Activated CD4-positive, alpha-beta memory T cell treated with anti-CD3 and anti-CD28 coated beads for 36 hours (primary cell): Measurements from ENCODE around the gene SSTR3. TPM values are rescaled to one million over a fixed set of nuclear protein-coding genes. Genes with fewer than 3 reads are reported as not detected.
"Not testable (repeated sequence)": the region's sequence is repeated elsewhere in the genome, so short reads cannot be mapped to it uniquely, and the experiment has no call there.

Experiments used
- CTCF ChIA-PET: fragments of 350-600 bp; sonication (Branson Sonifier 250); formaldehyde crosslinking; loops from one replicate; lab custom pipeline; 2021; ENCODE audit warnings: antibody characterized with exemption, inconsistent platforms; lab: Charles Lee
- POLR2A ChIA-PET: fragments of 350-600 bp; sonication (Branson Sonifier 250); formaldehyde crosslinking; loops from one replicate; lab custom pipeline; 2021; ENCODE audit warnings: antibody characterized with exemption; lab: Charles Lee
- DNase-seq: peaks from one replicate; pipeline ENCODE4 v3.0.0-alpha.2; 2020
- H3K27ac Mint-ChIP-seq: one replicate; pipeline ENCODE4 v1.8.0; 2021; ENCODE audit warnings: mixed read lengths
- H3K27me3 Mint-ChIP-seq: one replicate; pipeline ENCODE4 v1.8.0; 2021; ENCODE audit warnings: mixed read lengths
- H3K36me3 Mint-ChIP-seq: one replicate; pipeline ENCODE4 v1.8.0; 2021; ENCODE audit warnings: mixed read lengths
- H3K4me1 Mint-ChIP-seq: one replicate; pipeline ENCODE4 v1.8.0; 2021; ENCODE audit warnings: low read depth, mixed read lengths
- H3K4me3 Mint-ChIP-seq: one replicate; pipeline ENCODE4 v1.8.0; 2021; ENCODE audit warnings: mild to moderate bottlenecking, mixed read lengths
- H3K9me3 Mint-ChIP-seq: one replicate; pipeline ENCODE4 v1.8.0; 2021; ENCODE audit warnings: mixed read lengths
- intact Hi-C: fragments of 100-400 bp; cut with micrococcal nuclease; formaldehyde crosslinking; loops from one replicate; pipeline ENCODE4 v1.15.1; 2023
- total RNA-seq, 2 experiments: library from RNA; stranded (reverse); gene quantifications; one replicate each; pipeline ENCODE4 v1.2.3, GENCODE V29; 2021

SSTR3 gene
- total RNA-seq, 2 experiments from 2014 or later, result 8.5 to 9.3 TPM

GRCh38 chr22:37176464-37177061 lies 35.7 kb downstream of the SSTR3 start:
- Mint-ChIP-seq H3K27me3 (peaks cover 3% of the 10 kb centered on the region), H3K4me1 (peaks cover 4% of the 10 kb centered on the region), H3K36me3 (no peaks in the 10 kb centered on the region), H3K27ac (no peak overlapping the region), H3K4me3 (no peak overlapping the region), H3K9me3 (no peaks in the 10 kb centered on the region)
- no peak for DNase-seq
- intact Hi-C loops, result no loop called here
- ChIA-PET POLR2A (no interaction called here), CTCF (interaction anchor here (1.1 to 1.6 kb wide), 3 partner anchors 10 to 323 kb away, joined by 4 to 5 read pairs (median 4); no protein-coding TSS in a partner anchor)

GRCh38 chr22:37175414-37176281 lies 36.6 kb downstream of the SSTR3 start:
- CTCF ChIA-PET, result interaction anchor here (1.0 to 1.6 kb wide), 3 partner anchors 9 to 322 kb away, joined by 3 to 4 read pairs (median 4); no protein-coding TSS in a partner anchor
- H3K27me3 Mint-ChIP-seq, result peaks cover 3% of the 10 kb centered on the region

GRCh38 chr22:37174964-37175363 lies 37.3 kb downstream of the SSTR3 start:
- no peaks in the 10 kb centered on the region for H3K9me3 Mint-ChIP-seq
- DNase-seq, result no peak
- H3K27me3 Mint-ChIP-seq, result peaks cover 3% of the 10 kb centered on the region
- peaks cover 6% of the 10 kb centered on the region for H3K4me1 Mint-ChIP-seq
- H3K4me3 Mint-ChIP-seq, result no peak overlapping the region
- no peak overlapping the region for H3K27ac Mint-ChIP-seq
- no peaks in the 10 kb centered on the region for H3K36me3 Mint-ChIP-seq
- intact Hi-C loops, result no loop called here
- ChIA-PET CTCF (interaction anchor here (1.0 to 1.6 kb wide), 2 partner anchors 8 to 25 kb away, joined by 3 to 4 read pairs; no protein-coding TSS in a partner anchor), POLR2A (no interaction called here)

More at GRCh38 chr22:37175414-37176281, 36.6 kb downstream of the SSTR3 start:
- H3K36me3 Mint-ChIP-seq, result no peaks in the 10 kb centered on the region
- H3K4me1 Mint-ChIP-seq, result peaks cover 4% of the 10 kb centered on the region
- no peak for DNase-seq
- no peak overlapping the region for H3K27ac Mint-ChIP-seq
- intact Hi-C loops, result no loop called here
- H3K9me3 Mint-ChIP-seq, result no peaks in the 10 kb centered on the region
- POLR2A ChIA-PET, result no interaction called here
- H3K4me3 Mint-ChIP-seq, result no peak overlapping the region

GRCh38 chr22:37173709-37174108 lies 38.6 kb downstream of the SSTR3 start:
- DNase-seq, result no peak
- Mint-ChIP-seq H3K4me3 (no peak overlapping the region), H3K27ac (no peak overlapping the region), H3K9me3 (no peaks in the 10 kb centered on the region), H3K36me3 (no peaks in the 10 kb centered on the region), H3K4me1 (peaks cover 16% of the 10 kb centered on the region), H3K27me3 (peaks cover 3% of the 10 kb centered on the region)
- ChIA-PET CTCF (interaction anchor here (0.5 to 0.7 kb wide), 2 partner anchors 95 to 130 kb away, joined by 3 read pairs; no protein-coding TSS in a partner anchor), POLR2A (no interaction called here)
- intact Hi-C loops, result no loop called here

- DNase-seq, result no peak
- CTCF ChIA-PET, result interaction anchor here (1.5 to 2.2 kb wide), 2 partner anchors 21 to 87 kb away, joined by 5 to 9 read pairs; no protein-coding TSS in a partner anchor
- peaks cover 28% of the 10 kb centered on the region for H3K4me1 Mint-ChIP-seq
- no peaks in the 10 kb centered on the region for H3K36me3 Mint-ChIP-seq
- H3K27ac Mint-ChIP-seq, result no peak overlapping the region
- H3K4me3 Mint-ChIP-seq, result no peak overlapping the region
- intact Hi-C loops, result no loop called here
- peaks cover 3% of the 10 kb centered on the region for H3K27me3 Mint-ChIP-seq
- POLR2A ChIA-PET, result interaction anchor here (0.6 kb wide), 1 partner anchor 631 kb away, joined by 3 read pairs; no protein-coding TSS in a partner anchor
- no peaks in the 10 kb centered on the region for H3K9me3 Mint-ChIP-seq
These were observed 39.7 kb downstream of the SSTR3 start for GRCh38 chr22:37172266-37173245.

GRCh38 chr22:37171662-37172061 lies 40.6 kb downstream of the SSTR3 start:
- POLR2A ChIA-PET, result no interaction called here
- intact Hi-C loops, result no loop called here

DNA sequence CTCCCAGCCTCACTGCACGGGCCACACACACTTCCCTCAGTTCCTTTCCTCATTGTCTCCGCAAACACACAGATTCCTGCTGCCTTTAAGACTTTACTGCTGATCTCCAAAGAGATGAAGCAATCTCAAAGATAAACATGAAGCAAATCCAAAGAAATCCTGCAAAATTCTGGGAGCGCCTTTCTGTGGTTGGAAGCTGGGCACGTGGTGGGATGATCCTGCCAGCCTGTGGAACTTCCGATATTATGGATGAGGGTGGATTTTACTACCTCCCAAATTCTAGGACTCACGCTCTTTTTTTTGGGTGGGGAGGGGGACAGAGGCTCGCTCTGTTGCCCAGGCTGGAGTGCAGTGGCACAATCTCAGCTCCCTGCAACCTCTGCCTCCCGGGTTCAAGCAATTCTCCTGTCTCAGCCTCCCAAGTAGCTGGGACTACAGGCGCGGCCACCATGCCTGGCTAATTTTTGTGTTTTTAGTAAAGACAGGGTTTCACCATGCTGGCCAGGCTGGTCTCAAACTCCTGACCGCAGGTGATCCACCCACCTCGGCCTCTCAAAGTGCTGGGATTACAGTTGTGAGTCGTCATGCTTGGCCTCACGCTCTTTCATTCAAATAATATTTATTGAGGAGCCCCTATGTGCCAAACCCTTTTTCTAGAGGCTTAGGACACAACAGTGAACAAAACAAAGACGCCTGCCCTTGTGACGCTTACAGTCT lies 41.4 kb downstream of the SSTR3 start:
- intact Hi-C loops, H3K27ac Mint-ChIP-seq, H3K9me3 Mint-ChIP-seq, H3K36me3 Mint-ChIP-seq, DNase-seq, H3K4me3 Mint-ChIP-seq, POLR2A ChIA-PET, H3K27me3 Mint-ChIP-seq: not testable (repeated sequence)
- CTCF ChIA-PET, result interaction anchor here (0.6 to 2.2 kb wide), 5 partner anchors 11 to 1659 kb away, joined by 3 to 9 read pairs (median 3); no protein-coding TSS in a partner anchor
- peaks cover 39% of the 10 kb centered on the region for H3K4me1 Mint-ChIP-seq

More at GRCh38 chr22:37171662-37172061, 40.6 kb downstream of the SSTR3 start:
- Mint-ChIP-seq H3K4me1 (peaks cover 35% of the 10 kb centered on the region), H3K27ac (no peak overlapping the region), H3K36me3 (no peaks in the 10 kb centered on the region), H3K27me3 (peaks cover 3% of the 10 kb centered on the region), H3K4me3 (no peak overlapping the region), H3K9me3 (no peaks in the 10 kb centered on the region)
- CTCF ChIA-PET, result interaction anchor here (0.6 to 2.2 kb wide), 4 partner anchors 22 to 1660 kb away, joined by 3 to 9 read pairs (median 4); partner anchors contain the start of gene IL2RB
- DNase-seq, result no peak

DNA sequence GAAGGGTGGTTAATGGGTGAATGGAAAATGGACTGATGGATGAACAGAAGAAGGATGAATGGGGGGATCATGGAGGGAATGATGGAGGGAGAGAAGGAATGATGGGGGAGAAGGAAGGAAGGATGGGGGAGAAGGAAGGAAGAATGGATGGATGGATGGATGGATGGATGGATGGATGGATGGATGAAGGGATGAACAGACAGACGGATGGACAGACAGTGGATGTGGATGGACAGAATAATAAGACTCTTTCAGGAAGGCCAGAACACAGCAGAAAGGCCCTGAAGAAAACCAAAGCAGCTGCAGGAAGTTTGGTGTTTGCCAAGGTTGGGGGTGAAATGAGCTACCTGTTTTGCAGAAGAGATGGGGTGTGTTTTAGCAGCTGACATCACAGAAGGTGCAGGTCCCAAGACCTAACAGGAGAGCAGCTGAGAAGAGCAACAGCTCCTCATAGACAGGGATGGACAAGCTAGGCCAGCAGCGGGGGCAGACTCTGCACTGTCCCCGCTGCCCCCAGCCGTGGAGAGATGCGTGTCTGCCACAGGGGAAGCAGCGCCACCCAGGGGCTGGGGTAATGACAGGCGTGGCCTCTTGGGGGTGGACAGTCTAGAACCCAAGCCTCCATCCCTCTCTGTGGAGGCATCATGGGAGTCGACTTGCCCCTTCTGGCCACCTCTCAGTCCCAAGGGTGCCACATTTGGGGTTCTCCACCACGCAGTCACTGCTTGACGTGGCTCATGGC lies 42.2 kb downstream of the SSTR3 start:
- POLR2A ChIA-PET, result no interaction called here
- CTCF ChIA-PET, result interaction anchor here (1.0 kb wide), 2 partner anchors 10 to 29 kb away, joined by 3 read pairs; no protein-coding TSS in a partner anchor
- DNase-seq, result no peak
- Mint-ChIP-seq H3K27me3 (no peaks in the 10 kb centered on the region), H3K4me1 (peaks cover 45% of the 10 kb centered on the region), H3K4me3 (no peak overlapping the region), H3K9me3 (no peaks in the 10 kb centered on the region), H3K36me3 (no peaks in the 10 kb centered on the region), H3K27ac (no peak overlapping the region)
- intact Hi-C loops, result no loop called here

DNA sequence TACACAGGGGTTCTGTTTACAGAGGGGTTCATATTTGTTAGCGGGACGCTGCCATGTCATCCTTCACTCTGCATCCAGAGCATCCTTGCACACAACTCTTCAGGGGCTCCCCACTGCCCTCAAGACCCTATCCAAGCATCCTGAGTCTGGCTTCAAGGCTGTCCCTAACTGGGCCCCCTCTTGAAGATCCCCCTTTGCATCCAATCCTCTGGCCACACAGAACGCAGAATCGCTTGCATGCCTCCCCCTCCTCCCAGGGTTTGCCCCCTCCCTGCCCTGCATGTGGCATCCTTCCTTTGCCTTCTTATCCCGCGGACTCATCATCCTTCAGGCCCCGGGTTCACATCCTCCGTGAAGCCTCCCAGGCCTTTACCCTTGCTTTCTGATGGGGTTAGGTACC lies 42.9 kb downstream of the SSTR3 start:
- CTCF ChIA-PET, result interaction anchor here (1.0 kb wide), 1 partner anchor 9 kb away, joined by 3 read pairs; no protein-coding TSS in a partner anchor
- no peak overlapping the region for H3K27ac Mint-ChIP-seq
- DNase-seq, result no peak
- intact Hi-C loops, result no loop called here
- POLR2A ChIA-PET, result no interaction called here
- no peaks in the 10 kb centered on the region for H3K36me3 Mint-ChIP-seq
- peaks cover 52% of the 10 kb centered on the region for H3K4me1 Mint-ChIP-seq
- H3K9me3 Mint-ChIP-seq, result no peaks in the 10 kb centered on the region
- no peaks in the 10 kb centered on the region for H3K27me3 Mint-ChIP-seq
- H3K4me3 Mint-ChIP-seq, result no peak overlapping the region

- H3K4me1 Mint-ChIP-seq, result peaks cover 65% of the 10 kb centered on the region
- H3K4me3 Mint-ChIP-seq, result peak overlapping the region; percentile 68
- intact Hi-C loops, result no loop called here
- peak; percentile 44 for DNase-seq
- H3K27me3 Mint-ChIP-seq, result no peaks in the 10 kb centered on the region
- no peaks in the 10 kb centered on the region for H3K9me3 Mint-ChIP-seq
- peak overlapping the region; percentile 52 for H3K27ac Mint-ChIP-seq
- no peaks in the 10 kb centered on the region for H3K36me3 Mint-ChIP-seq
- CTCF ChIA-PET, result interaction anchor here (1.1 to 8.4 kb wide), 4 partner anchors 18 to 93 kb away, joined by 3 to 183 read pairs (median 28); partner anchors contain the start of gene IL2RB
- POLR2A ChIA-PET, result interaction anchor here (8.8 kb wide), 1 partner anchor 19 kb away, joined by 240 read pairs; the partner anchor contains the start of gene IL2RB
These were observed 44.2 kb downstream of the SSTR3 start for GRCh38 chr22:37167981-37168647.
